Measurements from ENCODE around the gene SFMBT1.

SFMBT1 gene

DNA sequence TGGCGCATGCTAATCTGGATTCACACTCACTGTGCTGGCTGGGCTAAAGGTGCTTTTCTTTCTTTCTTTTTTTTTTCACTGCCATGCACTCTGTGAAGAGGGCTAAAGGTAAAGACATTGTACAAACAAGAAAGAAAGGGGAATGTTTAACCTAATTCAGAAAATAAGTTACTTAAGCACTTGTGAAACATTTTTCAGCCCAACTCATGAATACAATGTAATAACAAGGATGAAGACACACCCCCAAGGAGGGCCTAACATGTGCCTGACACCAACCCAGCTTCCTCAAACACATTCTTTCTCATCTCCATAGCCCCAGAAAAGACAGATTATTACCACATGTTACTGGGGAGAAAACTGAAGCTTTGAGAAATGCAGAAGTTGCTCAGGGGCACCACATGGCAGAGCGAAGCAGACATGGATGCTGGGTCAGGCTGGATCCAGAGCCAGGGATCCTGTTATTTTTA, 154.2 kb downstream of the SFMBT1 start:
- TF ChIP-seq, protein P1, sequence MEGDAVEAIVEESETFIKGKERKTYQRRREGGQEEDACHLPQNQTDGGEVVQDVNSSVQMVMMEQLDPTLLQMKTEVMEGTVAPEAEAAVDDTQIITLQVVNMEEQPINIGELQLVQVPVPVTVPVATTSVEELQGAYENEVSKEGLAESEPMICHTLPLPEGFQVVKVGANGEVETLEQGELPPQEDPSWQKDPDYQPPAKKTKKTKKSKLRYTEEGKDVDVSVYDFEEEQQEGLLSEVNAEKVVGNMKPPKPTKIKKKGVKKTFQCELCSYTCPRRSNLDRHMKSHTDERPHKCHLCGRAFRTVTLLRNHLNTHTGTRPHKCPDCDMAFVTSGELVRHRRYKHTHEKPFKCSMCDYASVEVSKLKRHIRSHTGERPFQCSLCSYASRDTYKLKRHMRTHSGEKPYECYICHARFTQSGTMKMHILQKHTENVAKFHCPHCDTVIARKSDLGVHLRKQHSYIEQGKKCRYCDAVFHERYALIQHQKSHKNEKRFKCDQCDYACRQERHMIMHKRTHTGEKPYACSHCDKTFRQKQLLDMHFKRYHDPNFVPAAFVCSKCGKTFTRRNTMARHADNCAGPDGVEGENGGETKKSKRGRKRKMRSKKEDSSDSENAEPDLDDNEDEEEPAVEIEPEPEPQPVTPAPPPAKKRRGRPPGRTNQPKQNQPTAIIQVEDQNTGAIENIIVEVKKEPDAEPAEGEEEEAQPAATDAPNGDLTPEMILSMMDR (conservative IDR thresholded peaks at IDR 0.05; ENCODE audit: low read depth, low read length): no peak
- Histone ChIP-seq H3K4me3 (IDR thresholded peaks at IDR 0.05; ENCODE audit: insufficient read depth, low read depth, low read length) (no peak overlapping the region), H2AFZ (ENCODE audit: low read depth) (no peak overlapping the region), H3K27ac (no peak overlapping the region), H4K20me1 (ENCODE audit: insufficient read depth) (no peaks in the 10 kb centered on the region), H3K27me3 (ENCODE audit: insufficient read depth, low read depth) (no peaks in the 10 kb centered on the region), H3K79me2 (ENCODE audit: insufficient read depth, low read depth) (no peaks in the 10 kb centered on the region), H3K36me3 (ENCODE audit: insufficient read depth) (no peaks in the 10 kb centered on the region), H3K9ac (no peak overlapping the region), H3K4me1 (ENCODE audit: low read depth, poor library complexity, severe bottlenecking) (no peaks in the 10 kb centered on the region), H3K4me2 (no peak overlapping the region)

DNA sequence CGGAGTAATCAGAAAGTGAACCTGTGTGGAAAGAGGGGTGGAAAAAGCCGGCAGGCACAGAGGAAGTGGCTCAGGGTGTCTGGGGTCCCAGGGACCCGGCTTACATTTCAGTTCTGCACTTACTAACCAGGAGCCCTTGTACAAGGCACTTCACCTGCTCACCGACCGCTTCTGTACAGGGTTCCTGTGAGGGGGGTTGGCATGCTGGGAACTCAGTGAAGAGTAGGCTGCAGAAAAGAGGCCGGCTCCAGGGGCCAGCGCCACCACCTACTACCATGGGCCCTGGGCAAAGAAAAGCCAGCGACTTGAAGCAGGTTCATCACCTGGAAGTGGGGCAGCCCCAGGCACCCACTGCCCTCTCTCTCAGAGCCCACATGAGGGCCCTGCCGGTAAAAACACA, 154.7 kb downstream of the SFMBT1 start:
- no peak overlapping the region for H3K4me2 ChIP-seq
- H3K9ac ChIP-seq: no peak overlapping the region
- TF ChIP-seq, protein P1 (conservative IDR thresholded peaks at IDR 0.05; ENCODE audit: low read depth, low read length): no peak
- H4K20me1 ChIP-seq (ENCODE audit: insufficient read depth): no peaks in the 10 kb centered on the region
- H3K36me3 ChIP-seq (ENCODE audit: insufficient read depth): no peaks in the 10 kb centered on the region
- H3K27ac ChIP-seq: no peak overlapping the region
- H3K4me3 ChIP-seq (IDR thresholded peaks at IDR 0.05; ENCODE audit: insufficient read depth, low read depth, low read length): no peak overlapping the region
- no peak overlapping the region for H2AFZ ChIP-seq (ENCODE audit: low read depth)
- H3K27me3 ChIP-seq (ENCODE audit: insufficient read depth, low read depth): no peaks in the 10 kb centered on the region
- no peaks in the 10 kb centered on the region for H3K79me2 ChIP-seq (ENCODE audit: insufficient read depth, low read depth)
- no peaks in the 10 kb centered on the region for H3K4me1 ChIP-seq (ENCODE audit: low read depth, poor library complexity, severe bottlenecking)

DNA sequence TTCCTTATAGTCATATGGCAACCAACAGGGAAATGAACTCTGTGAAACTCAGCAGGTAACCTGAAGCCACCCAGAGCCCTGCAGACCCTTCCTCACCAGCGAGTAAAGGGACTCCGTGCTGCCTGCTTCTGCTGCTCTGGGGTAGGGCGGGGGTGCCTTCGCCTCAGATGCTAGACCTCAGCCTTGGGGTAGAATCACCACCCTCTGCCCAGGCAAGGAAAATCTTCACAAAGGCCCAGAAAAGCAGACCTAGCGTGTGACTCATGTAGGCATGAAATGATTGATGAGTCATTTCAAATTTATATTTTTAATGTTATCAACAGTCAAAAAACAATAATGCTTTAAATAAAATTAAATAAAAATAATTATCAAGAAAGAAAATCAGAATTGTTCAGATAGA, 155.1 kb downstream of the SFMBT1 start:
- Histone ChIP-seq H3K4me1 (ENCODE audit: low read depth, poor library complexity, severe bottlenecking) (no peaks in the 10 kb centered on the region), H3K27ac (no peak overlapping the region), H3K36me3 (ENCODE audit: insufficient read depth) (no peaks in the 10 kb centered on the region), H3K27me3 (ENCODE audit: insufficient read depth, low read depth) (no peaks in the 10 kb centered on the region), H3K79me2 (ENCODE audit: insufficient read depth, low read depth) (no peaks in the 10 kb centered on the region), H3K4me2 (no peak overlapping the region), H3K4me3 (IDR thresholded peaks at IDR 0.05; ENCODE audit: insufficient read depth, low read depth, low read length) (no peak overlapping the region), H2AFZ (ENCODE audit: low read depth) (no peak overlapping the region), H4K20me1 (ENCODE audit: insufficient read depth) (no peaks in the 10 kb centered on the region), H3K9ac (no peak overlapping the region)
- TF ChIP-seq, protein P1 (conservative IDR thresholded peaks at IDR 0.05; ENCODE audit: low read depth, low read length): no peak

DNA sequence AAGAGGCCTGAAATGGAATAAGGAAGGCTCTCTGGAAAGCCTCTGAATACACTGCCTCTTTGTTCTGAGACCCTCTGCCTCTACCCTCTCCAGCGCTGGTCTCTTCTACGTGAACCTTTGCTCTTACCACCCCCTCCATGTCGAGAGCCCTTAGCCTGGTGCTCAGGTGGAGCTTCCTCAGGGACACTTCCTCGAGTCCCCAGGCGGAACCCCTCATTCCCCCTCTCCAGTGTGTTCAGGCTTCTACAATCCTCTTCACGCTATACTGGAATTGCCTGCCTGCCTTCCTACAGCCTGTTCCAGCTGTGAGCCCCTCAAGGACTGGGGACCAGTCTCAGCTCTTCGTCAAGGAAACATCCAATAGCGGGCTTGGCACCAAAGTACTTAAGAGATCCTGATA, 156.0 kb downstream of the SFMBT1 start:
- TF ChIP-seq, protein P1 (conservative IDR thresholded peaks at IDR 0.05; ENCODE audit: low read depth, low read length): no peak
- Histone ChIP-seq H3K36me3 (ENCODE audit: insufficient read depth) (no peaks in the 10 kb centered on the region), H2AFZ (ENCODE audit: low read depth) (no peak overlapping the region), H3K27me3 (ENCODE audit: insufficient read depth, low read depth) (no peaks in the 10 kb centered on the region), H3K79me2 (ENCODE audit: insufficient read depth, low read depth) (no peaks in the 10 kb centered on the region), H3K4me3 (IDR thresholded peaks at IDR 0.05; ENCODE audit: insufficient read depth, low read depth, low read length) (no peak overlapping the region), H3K9ac (no peak overlapping the region), H3K4me2 (no peak overlapping the region), H3K27ac (no peak overlapping the region), H3K4me1 (ENCODE audit: low read depth, poor library complexity, severe bottlenecking) (no peaks in the 10 kb centered on the region), H4K20me1 (ENCODE audit: insufficient read depth) (no peaks in the 10 kb centered on the region)

All from KMS-11 (cell line).